Activated CD8-positive, alpha-beta T cell treated with anti-CD3 and anti-CD28 coated beads, Interleukin-2, amount 10 ng/mL, durations not matched to agents 7 days and 5 days (primary cell): ENCODE results near the gene NFKB1. TPM values are rescaled to one million over a fixed set of nuclear protein-coding genes. Genes with fewer than 3 reads are reported as not detected.
A peak's percentile ranks its signal among the peaks of the same experiment; 100 is the strongest.

ENCODE experiments used
- ATAC-seq: fragments of 150-1000 bp; cut with Tn5 transposase; one replicate; pipeline ENCODE4 v1.10.0; 2021; ENCODE audit warnings: moderate library complexity
- CTCF ChIA-PET: fragments of 350-600 bp; sonication (Branson Sonifier 250); formaldehyde crosslinking; loops from one replicate; lab custom pipeline; 2021; ENCODE audit warnings: antibody characterized with exemption; lab: Charles Lee
- POLR2A ChIA-PET: fragments of 350-600 bp; sonication (Branson Sonifier 250); formaldehyde crosslinking; loops from one replicate; lab custom pipeline; 2021; ENCODE audit warnings: antibody characterized with exemption; lab: Charles Lee
- DNase-seq: peaks from one replicate; pipeline ENCODE4 v3.0.0-alpha.2; 2020
- H3K27ac Mint-ChIP-seq: one replicate; pipeline ENCODE4 v1.8.0; 2021; ENCODE audit warnings: mild to moderate bottlenecking, mixed read lengths
- H3K27me3 Mint-ChIP-seq: one replicate; pipeline ENCODE4 v1.8.0; 2021; ENCODE audit warnings: low read depth, mixed read lengths
- H3K36me3 Mint-ChIP-seq: one replicate; pipeline ENCODE4 v1.8.0; 2021; ENCODE audit warnings: low read depth, mixed read lengths
- H3K4me1 Mint-ChIP-seq: one replicate; pipeline ENCODE4 v1.8.0; 2021; ENCODE audit warnings: low read depth, mixed read lengths
- H3K4me3 Mint-ChIP-seq: one replicate; pipeline ENCODE4 v1.8.0; 2021; ENCODE audit warnings: mild to moderate bottlenecking, mixed read lengths
- H3K9me3 Mint-ChIP-seq: one replicate; pipeline ENCODE4 v1.8.0; 2022; ENCODE audit warnings: mixed read lengths; ENCODE audit not compliant: insufficient read depth
- total RNA-seq, 2 experiments: library from RNA; stranded (reverse); gene quantifications; one replicate each; pipeline ENCODE4 v1.2.3, GENCODE V29; 2021

The NFKB1 gene
- total RNA-seq, 2 experiments from 2014 or later: 150 to 162 TPM

DNA sequence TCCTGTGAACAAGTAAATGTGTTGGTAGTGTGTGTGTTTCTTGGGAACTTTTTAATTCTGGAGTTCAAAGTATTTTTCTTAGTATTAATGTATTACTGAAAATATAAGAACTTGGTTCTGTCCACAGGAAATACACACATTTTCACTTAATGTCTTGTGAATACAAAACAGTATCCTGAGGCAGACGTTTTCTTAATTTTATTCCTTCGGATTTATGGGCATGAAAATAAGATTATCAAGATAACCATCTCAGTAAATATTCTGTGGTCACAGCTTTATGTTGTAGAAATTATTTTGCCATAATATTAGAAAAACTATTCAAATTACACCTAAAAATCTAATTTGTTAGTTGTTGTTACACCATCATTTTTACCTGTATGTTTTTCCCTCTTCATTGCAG, 29.8 kb downstream of the NFKB1 start:
- Mint-ChIP-seq H3K27me3 (no peaks in the 10 kb centered on the region), H3K4me1 (peaks cover 93% of the 10 kb centered on the region), H3K4me3 (no peak overlapping the region), H3K36me3 (peaks cover 63% of the 10 kb centered on the region), H3K9me3 (no peaks in the 10 kb centered on the region), H3K27ac (no peak overlapping the region)
- ChIA-PET POLR2A (interaction anchor here (1.2 to 1.3 kb wide), 2 partner anchors 12 to 30 kb away, joined by 3 to 5 read pairs; partner anchors contain the start of gene NFKB1), CTCF (interaction anchor here (1.1 kb wide), 1 partner anchor 81 kb away, joined by 4 read pairs; no protein-coding TSS in a partner anchor)
- ATAC-seq: no peak
- no peak for DNase-seq

DNA sequence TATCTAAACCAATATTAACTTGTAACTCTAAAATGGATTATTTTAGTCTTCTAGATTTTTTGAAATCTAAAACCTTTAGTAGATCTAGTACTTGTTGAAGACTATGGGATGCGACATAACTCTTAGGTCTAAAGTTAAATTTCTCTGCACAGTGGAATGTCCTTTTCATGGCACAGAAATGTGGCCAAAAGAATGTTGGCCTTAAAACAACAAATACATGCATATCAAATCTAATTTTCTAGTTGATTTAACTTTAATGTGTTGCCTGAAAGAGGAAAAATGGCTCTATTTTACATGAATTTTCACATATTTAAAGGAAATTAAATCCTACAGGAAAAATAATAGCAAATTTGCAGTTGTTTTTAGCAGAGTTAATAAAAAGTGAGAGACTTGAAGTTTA, 30.3 kb downstream of the NFKB1 start:
- Mint-ChIP-seq H3K27me3 (no peaks in the 10 kb centered on the region), H3K36me3 (peaks cover 64% of the 10 kb centered on the region), H3K4me1 (peaks cover 92% of the 10 kb centered on the region), H3K4me3 (no peak overlapping the region), H3K27ac (no peak overlapping the region), H3K9me3 (no peaks in the 10 kb centered on the region)
- ATAC-seq (no peak), DNase-seq (no peak)
- ChIA-PET CTCF (no interaction called here), POLR2A (interaction anchor here (1.3 kb wide), 1 partner anchor 30 kb away, joined by 5 read pairs; the partner anchor contains the start of gene NFKB1)

DNA sequence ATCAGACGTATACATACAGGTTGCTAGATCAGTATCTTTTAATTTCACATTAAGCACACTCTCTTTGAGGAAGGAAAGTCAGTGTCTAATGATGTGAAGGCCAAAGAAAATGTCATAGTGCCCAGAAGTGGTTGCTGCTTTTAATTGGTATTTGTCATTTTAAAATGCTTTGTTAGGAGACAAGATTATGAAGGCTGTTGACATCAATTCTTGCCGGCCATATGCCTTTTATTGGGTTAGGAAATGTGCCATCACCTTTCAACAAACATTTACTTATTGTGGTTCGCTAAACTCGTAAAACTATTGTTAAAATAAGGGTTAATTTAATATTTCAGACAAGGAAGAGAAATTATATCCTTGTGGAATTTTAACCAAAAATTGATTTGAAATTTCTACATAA, 32.2 kb downstream of the NFKB1 start:
- Mint-ChIP-seq H3K36me3 (peaks cover 59% of the 10 kb centered on the region), H3K4me1 (peaks cover 79% of the 10 kb centered on the region), H3K9me3 (no peaks in the 10 kb centered on the region), H3K4me3 (no peak overlapping the region), H3K27me3 (no peaks in the 10 kb centered on the region), H3K27ac (no peak overlapping the region)
- DNase-seq (no peak), ATAC-seq (no peak)
- POLR2A ChIA-PET: no interaction called here
- CTCF ChIA-PET: interaction anchor here (1.3 kb wide), 1 partner anchor 31 kb away, joined by 5 read pairs; no protein-coding TSS in a partner anchor

DNA sequence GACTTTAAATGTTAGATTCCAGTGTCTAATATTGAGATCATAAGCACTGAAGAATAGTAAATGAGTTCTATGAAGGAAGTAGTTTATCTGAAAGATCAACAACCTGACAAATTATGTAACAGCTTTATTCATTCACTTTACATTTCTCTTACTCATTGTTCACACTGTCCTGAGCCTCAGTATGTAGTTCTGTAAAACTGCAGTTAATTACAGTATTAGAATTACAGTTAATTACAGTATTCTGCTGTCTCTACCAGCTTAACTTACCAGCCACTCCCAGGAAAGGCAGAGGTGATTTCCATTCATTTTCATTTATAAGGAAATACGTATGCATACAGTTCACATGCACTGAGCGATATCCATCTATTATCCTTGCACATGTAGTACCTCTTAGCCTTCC, 32.7 kb downstream of the NFKB1 start:
- ATAC-seq (peak; percentile 28), DNase-seq (no peak)
- H3K4me3 Mint-ChIP-seq: no peak overlapping the region
- POLR2A ChIA-PET: no interaction called here
- H3K4me1 Mint-ChIP-seq: peaks cover 74% of the 10 kb centered on the region
- CTCF ChIA-PET: interaction anchor here (1.0 to 1.3 kb wide), 2 partner anchors 31 to 86 kb away, joined by 3 to 5 read pairs; no protein-coding TSS in a partner anchor
- H3K27ac Mint-ChIP-seq: no peak overlapping the region
- no peaks in the 10 kb centered on the region for H3K27me3 Mint-ChIP-seq
- H3K36me3 Mint-ChIP-seq: peaks cover 56% of the 10 kb centered on the region
- no peaks in the 10 kb centered on the region for H3K9me3 Mint-ChIP-seq

DNA sequence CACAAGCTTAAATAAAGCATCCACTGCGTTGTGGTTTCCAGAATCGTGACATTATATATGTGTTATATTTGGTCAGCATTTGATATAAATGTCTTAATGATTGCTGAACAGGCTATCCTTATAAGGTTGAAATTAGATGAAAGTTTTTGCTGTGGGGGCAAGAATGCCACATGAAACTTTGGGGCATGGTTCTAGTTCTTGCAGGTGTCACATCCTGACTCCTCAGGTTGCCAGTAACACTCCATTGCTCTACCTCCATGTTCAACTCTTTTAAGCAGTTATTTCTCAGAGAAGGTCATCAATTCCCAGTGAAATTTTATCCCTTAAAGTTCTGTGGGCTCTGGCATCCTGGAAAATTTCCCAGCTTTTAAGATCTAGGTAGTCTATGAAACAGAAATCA, 33.7 kb downstream of the NFKB1 start:
- Mint-ChIP-seq H3K27ac (peak overlapping the region; percentile 75), H3K27me3 (no peaks in the 10 kb centered on the region), H3K36me3 (peaks cover 58% of the 10 kb centered on the region), H3K9me3 (no peaks in the 10 kb centered on the region), H3K4me3 (no peak overlapping the region), H3K4me1 (peaks cover 68% of the 10 kb centered on the region)
- POLR2A ChIA-PET: interaction anchor here (0.8 kb wide), 1 partner anchor 28 kb away, joined by 3 read pairs; no protein-coding TSS in a partner anchor
- ATAC-seq (peak; percentile 3), DNase-seq (no peak)
- CTCF ChIA-PET: interaction anchor here (0.9 to 1.7 kb wide), 5 partner anchors 9 to 87 kb away, joined by 3 to 5 read pairs (median 4); no protein-coding TSS in a partner anchor

DNA sequence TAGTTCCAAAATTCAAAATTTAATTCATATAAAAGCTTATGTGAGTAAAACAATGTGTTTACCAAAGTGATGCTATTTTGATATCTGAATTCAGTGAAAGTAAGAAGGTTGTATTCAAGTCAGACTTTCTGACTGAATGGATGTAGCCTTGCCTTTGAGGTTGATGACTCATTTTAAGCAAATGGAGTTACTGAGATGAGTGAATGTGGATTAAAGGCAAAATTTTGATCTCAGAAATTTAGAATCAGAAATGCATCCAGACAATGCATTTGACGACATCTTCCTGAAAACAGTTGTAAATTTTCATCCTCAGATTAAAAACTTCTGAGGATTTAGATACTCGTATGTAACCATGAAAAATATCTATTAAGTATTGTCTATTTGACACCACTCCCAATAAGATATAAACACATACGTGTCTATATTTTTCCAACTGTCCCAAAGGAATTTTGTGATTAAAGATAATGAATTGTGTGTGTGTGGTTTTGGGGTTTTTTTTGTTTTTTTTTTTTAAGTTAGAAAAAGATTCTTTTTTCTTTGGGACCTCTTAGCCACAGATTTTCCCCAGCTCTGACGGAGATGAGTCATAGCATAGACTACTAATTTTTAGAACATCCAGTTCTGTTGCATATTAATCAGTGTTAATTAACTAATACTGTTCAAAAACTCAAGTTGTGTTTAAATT, 34.4 kb downstream of the NFKB1 start:
- ATAC-seq: peak; percentile 81

DNA sequence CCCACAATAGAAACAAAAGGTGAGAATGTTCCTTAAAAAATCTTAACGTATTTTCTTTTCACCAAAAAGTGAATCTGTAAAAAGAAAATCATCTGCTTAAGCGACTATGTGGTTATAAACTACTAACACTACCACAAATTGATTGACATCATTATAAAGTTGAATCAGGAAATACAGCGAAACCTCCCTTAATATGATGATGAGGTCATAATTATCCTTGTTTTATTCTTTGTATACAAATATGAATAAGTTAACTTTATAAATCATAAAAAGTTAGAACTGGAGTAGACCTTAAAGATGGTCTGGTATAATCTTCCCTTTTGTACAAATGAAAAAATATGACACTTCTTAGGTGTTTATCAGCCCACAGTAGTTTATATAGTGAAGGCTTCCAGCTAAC, 35.6 kb downstream of the NFKB1 start:
- H3K27me3 Mint-ChIP-seq: no peaks in the 10 kb centered on the region
- H3K27ac Mint-ChIP-seq: no peak overlapping the region
- H3K4me1 Mint-ChIP-seq: peaks cover 65% of the 10 kb centered on the region
- no peak overlapping the region for H3K4me3 Mint-ChIP-seq
- POLR2A ChIA-PET: interaction anchor here (1.1 kb wide), 1 partner anchor 13 kb away, joined by 5 read pairs; no protein-coding TSS in a partner anchor
- DNase-seq (no peak), ATAC-seq (no peak)
- H3K36me3 Mint-ChIP-seq: peaks cover 55% of the 10 kb centered on the region
- no peaks in the 10 kb centered on the region for H3K9me3 Mint-ChIP-seq
- CTCF ChIA-PET: interaction anchor here (1.1 to 1.5 kb wide), 4 partner anchors 9 to 87 kb away, joined by 3 to 11 read pairs (median 3); no protein-coding TSS in a partner anchor

More for the DNA sequence above, 34.4 kb downstream of the NFKB1 start:
- ChIA-PET CTCF (interaction anchor here (0.6 to 1.7 kb wide), 5 partner anchors 10 to 105 kb away, joined by 3 to 4 read pairs (median 3); no protein-coding TSS in a partner anchor), POLR2A (interaction anchor here (0.8 kb wide), 1 partner anchor 27 kb away, joined by 3 read pairs; no protein-coding TSS in a partner anchor)
- Mint-ChIP-seq H3K4me1 (peaks cover 65% of the 10 kb centered on the region), H3K27ac (no peak overlapping the region), H3K36me3 (peaks cover 53% of the 10 kb centered on the region), H3K27me3 (no peaks in the 10 kb centered on the region), H3K9me3 (no peaks in the 10 kb centered on the region), H3K4me3 (no peak overlapping the region)
- DNase-seq: no peak

DNA sequence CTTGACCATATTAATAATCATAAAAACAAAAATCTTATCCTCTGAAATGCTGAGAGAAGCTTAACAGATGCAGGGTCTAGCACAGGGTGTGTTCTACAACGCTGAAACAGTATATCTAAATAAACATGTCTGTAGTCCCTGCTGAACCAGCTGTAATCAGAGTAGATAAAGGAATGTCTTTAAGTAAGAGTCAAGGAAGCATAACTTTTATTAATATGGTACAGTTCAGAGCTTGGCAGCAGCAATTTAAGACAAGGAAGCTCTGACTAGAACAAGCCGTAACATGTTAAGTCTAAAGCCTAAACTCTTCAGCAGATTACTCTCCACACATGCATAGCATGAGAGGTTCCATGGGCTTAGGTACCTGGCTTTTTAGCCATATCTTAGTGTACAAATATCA, 36.1 kb downstream of the NFKB1 start:
- ChIA-PET POLR2A (interaction anchor here (1.0 to 1.1 kb wide), 2 partner anchors 13 to 61 kb away, joined by 3 to 5 read pairs; no protein-coding TSS in a partner anchor), CTCF (interaction anchor here (1.4 to 1.5 kb wide), 2 partner anchors 9 to 75 kb away, joined by 3 to 11 read pairs; no protein-coding TSS in a partner anchor)
- Mint-ChIP-seq H3K4me1 (peaks cover 65% of the 10 kb centered on the region), H3K4me3 (no peak overlapping the region), H3K36me3 (peaks cover 50% of the 10 kb centered on the region), H3K27me3 (no peaks in the 10 kb centered on the region), H3K9me3 (no peaks in the 10 kb centered on the region), H3K27ac (no peak overlapping the region)
- ATAC-seq (no peak), DNase-seq (no peak)

DNA sequence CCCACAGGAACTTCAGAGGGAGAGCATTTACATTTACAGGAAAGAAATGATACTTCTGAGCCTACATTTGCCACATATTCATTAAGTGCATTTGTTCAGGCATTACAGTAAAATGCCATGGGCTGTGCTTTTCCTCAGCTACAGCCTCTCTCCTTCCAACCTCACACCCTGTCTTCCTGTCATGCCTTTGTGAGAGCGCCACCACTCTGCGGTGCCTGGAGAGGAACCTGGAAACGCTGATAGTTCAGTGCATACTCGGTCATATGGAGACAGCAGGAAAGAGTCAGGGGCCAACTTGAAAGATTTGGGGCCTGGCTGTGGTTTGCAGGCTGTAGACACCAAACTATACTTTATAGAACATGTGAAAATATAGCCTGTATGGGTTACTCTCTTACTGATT, 40.5 kb downstream of the NFKB1 start:
- Mint-ChIP-seq H3K4me1 (peaks cover 46% of the 10 kb centered on the region), H3K9me3 (no peaks in the 10 kb centered on the region), H3K36me3 (peaks cover 62% of the 10 kb centered on the region), H3K4me3 (no peak overlapping the region), H3K27me3 (no peaks in the 10 kb centered on the region), H3K27ac (peak overlapping the region; percentile 63)
- ATAC-seq (peak; percentile 68), DNase-seq (no peak)
- ChIA-PET CTCF (interaction anchor here (0.9 to 1.5 kb wide), 6 partner anchors 9 to 196 kb away, joined by 3 to 6 read pairs (median 4); no protein-coding TSS in a partner anchor), POLR2A (interaction anchor here (1.1 kb wide), 1 partner anchor 39 kb away, joined by 3 read pairs; no protein-coding TSS in a partner anchor)

DNA sequence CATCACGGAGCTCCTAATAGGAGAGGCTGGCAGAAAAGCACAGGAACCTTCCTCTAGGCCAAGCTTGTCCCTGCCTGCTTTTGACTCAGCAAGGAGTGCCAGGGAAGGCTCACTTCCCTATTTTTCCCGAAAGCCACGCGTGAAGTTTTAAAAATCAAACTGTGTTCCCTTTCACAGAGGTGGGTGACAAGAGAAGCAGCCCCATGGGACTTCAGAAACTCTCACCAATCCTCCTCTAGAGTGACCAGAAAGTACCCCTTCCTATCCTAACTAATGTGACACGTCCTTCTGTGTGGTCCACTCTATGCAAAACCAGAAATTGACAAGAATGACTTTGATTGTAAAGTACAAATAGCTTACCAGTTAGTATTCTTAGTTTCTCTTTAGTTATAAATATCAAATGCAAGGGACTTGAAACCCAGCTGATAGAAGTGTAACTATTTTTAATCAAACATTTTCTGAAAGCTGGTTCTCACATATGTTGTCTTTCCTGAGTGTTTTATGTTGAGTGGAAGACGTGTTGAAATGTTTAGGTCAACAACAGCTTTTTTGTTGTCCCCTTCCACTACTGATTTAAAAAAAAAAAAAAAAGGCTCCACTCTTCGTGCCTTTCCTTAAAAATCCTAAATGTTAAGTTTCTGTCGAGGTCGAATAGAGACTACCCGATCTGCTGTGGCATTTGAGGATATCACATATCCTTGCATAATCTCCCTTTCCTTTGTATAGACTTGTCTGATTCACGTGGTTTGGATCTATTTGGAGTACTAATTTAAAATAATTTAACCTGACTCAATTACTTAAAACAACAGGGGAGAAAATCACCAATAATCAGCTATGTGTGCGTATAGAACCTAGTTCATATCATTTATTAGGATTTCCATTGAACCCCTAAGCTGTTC, 42.1 kb downstream of the NFKB1 start:
- Mint-ChIP-seq H3K4me3 (no peak overlapping the region), H3K4me1 (peaks cover 54% of the 10 kb centered on the region), H3K27me3 (no peaks in the 10 kb centered on the region), H3K27ac (no peak overlapping the region), H3K9me3 (no peaks in the 10 kb centered on the region), H3K36me3 (peaks cover 70% of the 10 kb centered on the region)
- ChIA-PET POLR2A (interaction anchor here (1.0 to 2.1 kb wide), 2 partner anchors 17 to 42 kb away, joined by 4 to 7 read pairs; partner anchors contain the start of gene NFKB1), CTCF (interaction anchor here (0.8 to 1.7 kb wide), 7 partner anchors 9 to 95 kb away, joined by 3 to 8 read pairs (median 4); no protein-coding TSS in a partner anchor)
- DNase-seq (no peak), ATAC-seq (no peak)

DNA sequence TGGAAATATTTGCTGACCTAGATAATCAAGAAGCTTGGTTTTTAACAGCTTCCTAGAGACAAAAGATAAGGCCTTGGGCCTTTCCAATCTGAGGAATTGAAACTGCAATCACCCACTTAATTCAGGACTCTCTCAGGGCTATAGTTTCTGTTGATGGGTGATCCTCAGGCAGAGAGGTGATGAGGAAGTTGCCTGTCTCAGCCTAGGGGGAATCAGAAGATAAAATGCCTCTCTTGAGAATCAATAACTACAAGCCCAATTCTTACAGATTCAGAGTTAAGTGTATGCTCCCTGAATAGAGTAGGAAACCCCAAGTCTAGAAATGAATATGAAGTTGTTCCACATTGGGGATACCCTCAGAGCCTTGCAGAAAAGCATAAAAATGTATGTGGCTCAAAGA, 45.5 kb downstream of the NFKB1 start:
- ChIA-PET CTCF (interaction anchor here (0.8 to 1.6 kb wide), 6 partner anchors 12 to 463 kb away, joined by 3 to 6 read pairs (median 3); no protein-coding TSS in a partner anchor), POLR2A (interaction anchor here (0.7 kb wide), 1 partner anchor 78 kb away, joined by 3 read pairs; no protein-coding TSS in a partner anchor)
- peak overlapping the region; percentile 44 for H3K27ac Mint-ChIP-seq
- H3K4me3 Mint-ChIP-seq: no peak overlapping the region
- no peaks in the 10 kb centered on the region for H3K27me3 Mint-ChIP-seq
- DNase-seq: no peak
- H3K4me1 Mint-ChIP-seq: peaks cover 47% of the 10 kb centered on the region
- H3K9me3 Mint-ChIP-seq: no peaks in the 10 kb centered on the region
- H3K36me3 Mint-ChIP-seq: peaks cover 71% of the 10 kb centered on the region
- ATAC-seq: no peak
